GM18526 (cell line): ENCODE data around the gene SEMA6B.

Experiments used
- POLR2A ChIP-seq: IDR thresholded peaks from 3 replicates; pipeline ENCODE4 v1.6.1; 2011; ENCODE audit not compliant: insufficient read length; ENCODE audit errors: extremely low read depth

The SEMA6B gene

GRCh38 chr19:4591320-4591719 lies 31.8 kb upstream of the SEMA6B start:
- no peak for TF ChIP-seq POLR2A

- TF ChIP-seq POLR2A: no peak
Observed at GRCh38 chr19:4590559-4590958, 31.1 kb upstream of the SEMA6B start.

DNA sequence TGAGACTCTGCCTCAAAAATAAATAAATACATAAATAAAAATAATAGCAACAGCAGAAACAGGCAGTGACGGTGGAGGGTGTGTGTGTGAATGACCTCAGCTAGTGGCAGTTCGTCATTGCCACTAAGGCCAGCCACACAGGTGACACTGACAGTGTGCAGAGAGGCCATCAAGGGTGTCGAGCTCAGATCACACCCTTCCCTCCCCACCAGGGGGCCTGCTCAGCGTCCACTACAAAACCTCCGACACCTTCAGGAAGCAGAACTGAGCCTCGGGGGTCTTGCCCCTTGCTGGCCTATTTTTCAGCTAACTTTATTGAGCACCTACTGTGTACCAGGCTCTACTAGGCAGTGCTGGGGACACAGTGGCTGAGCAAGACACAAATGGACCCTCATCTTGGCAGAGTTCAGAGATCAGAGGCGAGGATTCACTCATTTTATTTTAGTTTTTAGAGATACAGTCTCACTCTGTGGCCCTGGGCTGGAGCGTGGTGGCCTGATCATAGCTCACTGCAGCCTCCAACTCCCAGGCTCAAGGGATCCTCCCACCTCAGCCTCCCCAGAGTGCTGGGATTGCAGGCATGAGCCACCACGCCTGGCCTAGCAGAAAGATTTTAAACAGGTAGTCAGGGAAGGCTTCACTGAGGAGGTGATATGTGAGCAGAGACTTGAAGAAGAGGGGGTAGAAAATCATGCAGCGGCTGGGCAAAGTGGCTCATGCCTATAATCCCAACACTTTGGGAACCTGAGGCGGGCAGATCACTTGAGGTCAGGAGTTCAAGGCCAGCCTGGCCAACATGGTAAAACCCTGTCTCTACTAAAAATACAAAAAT lies 30.3 kb upstream of the SEMA6B start:
- no peak for TF ChIP-seq POLR2A

- TF ChIP-seq POLR2A: no peak
Observed at GRCh38 chr19:4588291-4588761, 28.8 kb upstream of the SEMA6B start.

- TF ChIP-seq POLR2A: no peak
Observed at GRCh38 chr19:4587527-4587926, 28.0 kb upstream of the SEMA6B start.

DNA sequence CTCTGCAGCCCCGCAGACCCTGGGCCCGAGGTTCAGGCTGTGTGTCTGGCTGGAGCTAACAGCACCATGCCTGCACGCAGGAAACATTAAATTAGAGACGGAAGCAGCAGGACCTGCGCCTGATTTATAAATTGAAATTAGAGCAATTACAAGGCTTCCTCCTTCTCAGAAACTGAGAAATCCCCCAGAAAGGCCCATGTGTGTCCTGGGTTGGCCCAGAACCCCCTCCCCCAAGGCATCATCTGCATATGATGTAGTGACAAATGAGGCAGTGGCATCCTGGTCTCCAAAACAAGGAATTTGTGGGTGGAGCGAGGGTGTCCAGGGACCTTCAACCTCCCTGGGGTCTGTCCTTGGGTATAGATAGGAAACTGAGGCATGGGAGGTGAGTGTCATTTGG lies 27.2 kb upstream of the SEMA6B start:
- TF ChIP-seq POLR2A: no peak

- no peak for TF ChIP-seq POLR2A
Observed at GRCh38 chr19:4586245-4586644, 26.8 kb upstream of the SEMA6B start.

DNA sequence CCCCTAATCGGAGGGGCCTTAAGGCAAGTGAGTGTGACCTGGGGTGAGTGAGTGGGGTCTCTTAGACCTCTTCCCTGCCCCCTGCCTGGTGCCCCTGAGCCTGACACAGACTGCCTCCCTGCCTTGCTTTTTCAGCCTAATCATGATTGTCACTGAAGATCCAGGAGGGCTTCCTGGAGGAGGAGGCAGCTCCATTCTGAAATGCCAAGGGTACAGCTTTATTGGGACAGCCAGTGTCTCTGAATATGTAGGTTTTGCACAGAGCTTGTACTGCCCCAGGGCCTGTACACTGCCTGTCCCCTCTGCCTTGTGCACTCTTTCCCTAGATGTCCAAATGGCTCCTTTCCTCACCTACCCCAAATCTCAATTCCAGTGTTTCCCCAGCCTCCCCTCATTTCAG lies 26.1 kb upstream of the SEMA6B start:
- TF ChIP-seq POLR2A: no peak

DNA sequence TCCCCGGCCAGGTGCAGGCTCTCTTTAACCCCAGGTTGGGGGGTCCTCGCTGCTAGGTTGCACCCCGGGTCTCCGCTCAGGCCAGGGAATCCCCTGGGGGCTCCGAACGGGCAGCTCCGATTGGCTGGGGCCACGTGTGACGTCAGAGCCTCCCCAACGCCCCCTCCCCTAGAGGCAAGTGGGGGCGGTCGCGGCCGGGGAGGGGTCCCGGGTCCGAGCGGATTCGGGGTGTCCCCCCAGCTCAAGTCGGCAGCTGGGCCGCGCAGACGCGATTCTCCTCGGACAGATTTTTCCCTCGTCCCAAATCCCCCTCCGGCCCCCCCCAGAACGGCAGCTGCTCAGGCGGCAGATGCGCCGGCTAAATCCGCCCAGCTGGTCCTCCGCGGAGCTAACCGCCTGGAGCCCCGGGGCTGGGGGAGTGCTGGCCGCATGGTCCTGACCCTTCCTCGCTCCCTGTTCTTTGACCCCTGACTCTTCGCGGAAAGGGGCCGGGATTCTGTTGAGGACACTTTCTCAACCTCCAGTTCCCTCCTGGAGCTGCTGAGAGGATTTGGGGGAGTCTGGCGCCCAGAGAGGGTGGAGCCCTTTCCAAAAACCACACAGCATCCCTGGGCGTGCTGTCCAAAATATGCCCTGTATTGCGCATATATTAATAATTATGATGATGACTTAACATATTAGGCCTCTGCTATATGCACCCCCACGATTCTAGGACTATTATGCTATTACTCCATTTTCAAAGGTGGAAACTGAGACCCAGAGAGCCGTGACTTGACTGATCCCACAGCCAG lies 25.4 kb upstream of the SEMA6B start:
- TF ChIP-seq POLR2A: no peak

- no peak for TF ChIP-seq POLR2A
Observed at GRCh38 chr19:4583961-4584669, 24.6 kb upstream of the SEMA6B start.

DNA sequence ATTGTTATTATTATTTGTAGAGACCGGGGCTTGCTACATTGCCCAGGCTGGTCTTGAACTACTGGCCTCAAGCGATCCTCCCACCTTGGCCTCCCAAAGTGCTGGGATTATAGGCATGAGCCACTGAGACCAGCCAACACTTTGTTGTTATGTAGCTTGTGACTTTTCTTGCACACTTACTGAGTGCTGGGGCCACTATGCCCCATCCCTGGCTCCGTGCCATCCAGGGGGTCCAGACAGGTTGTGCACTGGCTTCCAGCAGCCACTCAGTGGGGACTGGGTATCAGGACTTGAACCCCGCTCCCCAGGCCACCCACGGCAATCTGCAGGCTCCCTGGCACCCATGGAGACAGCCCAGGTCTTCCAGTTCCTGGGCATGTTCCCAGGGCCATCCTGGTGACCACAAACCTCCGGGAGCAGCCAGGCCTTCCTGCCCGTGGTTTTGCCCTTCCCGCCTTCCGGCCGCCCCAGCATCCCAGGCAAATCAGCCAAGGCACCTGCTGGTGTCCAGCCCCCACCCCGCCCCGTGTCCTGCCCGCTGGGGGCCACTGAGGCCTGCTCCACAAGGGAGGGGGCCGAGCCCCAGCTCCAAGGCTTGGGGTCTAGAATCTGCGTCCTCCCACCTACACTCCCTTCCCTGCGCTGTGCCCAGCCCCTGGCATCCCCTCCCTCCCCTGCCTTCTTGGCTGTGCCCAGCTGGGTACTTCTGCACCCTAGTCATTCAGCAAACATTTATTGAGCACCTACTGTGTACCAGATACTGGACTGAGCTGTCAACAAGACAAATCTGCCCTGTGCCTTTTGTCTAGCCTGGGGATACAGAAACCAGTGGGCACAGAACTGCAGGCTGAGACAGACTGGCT lies 23.7 kb upstream of the SEMA6B start:
- no peak for TF ChIP-seq POLR2A

- TF ChIP-seq POLR2A: no peak
Observed at GRCh38 chr19:4581666-4582553, 22.4 kb upstream of the SEMA6B start.

GRCh38 chr19:4580961-4581665 lies 21.6 kb upstream of the SEMA6B start:
- no peak for TF ChIP-seq POLR2A
